Cardiac muscle cell (in vitro differentiated cells and primary cell): Measurements from ENCODE around the gene CD96. TPM values are rescaled to one million over a fixed set of nuclear protein-coding genes. Genes with fewer than 3 reads are reported as not detected.

ENCODE experiments used
- DNase-seq, 2 donors: peaks; one replicate each; pipeline versions ENCODE4 v3.0.0 to v3.0.0-alpha.2; 2010 to 2017; ENCODE audit warnings: low read depth in 1 of 2, low spot score in 1 of 2
- H3K27ac ChIP-seq: fragments of 200-600 bp; sonication (generic); 2 replicates; pipeline ENCODE4 v1.5.1; 2016
- H3K27me3 ChIP-seq: fragments of 200-600 bp; sonication (generic); 2 replicates; pipeline ENCODE4 v1.6.0; 2016; ENCODE audit warnings: control low read depth
- H3K36me3 ChIP-seq: fragments of 200-600 bp; sonication (generic); 2 replicates; pipeline ENCODE4 v1.5.1; 2016; ENCODE audit warnings: control low read depth
- H3K4me1 ChIP-seq: fragments of 200-600 bp; sonication (generic); 2 replicates; pipeline ENCODE4 v1.8.1; 2017; ENCODE audit warnings: low read depth, mild to moderate bottlenecking, mixed run types
- H3K4me3 ChIP-seq: fragments of 200-600 bp; sonication (generic); 2 replicates; pipeline ENCODE4 v1.5.1; 2016; ENCODE audit warnings: mild to moderate bottlenecking
- H3K9me3 ChIP-seq: fragments of 200-600 bp; sonication (generic); 2 replicates; pipeline ENCODE4 v1.5.1; 2017; ENCODE audit warnings: low read depth, mild to moderate bottlenecking, control low read depth
- CTCF ChIP-seq: IDR thresholded peaks from 2 replicates; pipeline ENCODE4 v1.5.1; 2012; ENCODE audit warnings: low read depth, mild to moderate bottlenecking, low read length
- polyA plus RNA-seq: library from polyadenylated mRNA; unstranded; fragments of >200 nt; fragmentation: Nextera tagmentation; extraction: Ambion mirVana; gene quantifications from 2 replicates; pipeline ENCODE4 v1.2.1, GENCODE V29; 2016
- total RNA-seq: library from RNA; depleted of rRNA; stranded (reverse); fragments of >200 nt; gene quantifications from 2 replicates; pipeline ENCODE4 v1.2.3, GENCODE V29; 2016

Gene CD96
- total and polyA plus RNA-seq, 2 experiments from 2014 or later = not detected

DNA sequence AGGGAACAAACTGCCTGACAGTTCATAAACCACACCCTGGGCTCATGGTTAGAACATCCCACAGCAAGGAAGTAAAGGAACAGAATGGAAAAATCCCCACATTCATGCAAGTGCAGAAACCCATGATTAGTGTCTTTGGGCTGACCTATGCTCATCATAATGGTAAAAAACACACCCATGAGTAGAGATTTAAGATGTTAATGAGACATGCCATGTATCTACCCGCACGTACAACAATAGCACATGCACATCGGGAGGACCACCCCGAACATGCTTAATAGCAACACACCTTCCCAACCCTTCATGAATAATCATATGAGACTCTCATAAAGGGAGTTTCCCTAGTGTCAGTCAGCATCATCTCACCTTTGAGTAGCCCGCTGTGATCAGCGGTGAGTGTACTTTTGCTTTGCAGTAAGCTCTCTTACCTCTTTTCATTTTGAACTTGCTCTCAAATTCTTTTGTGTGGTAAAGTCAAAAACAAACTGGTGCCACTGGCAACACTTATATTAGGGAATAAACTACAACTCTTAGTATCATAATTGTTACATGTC, 30.0 kb downstream of the CD96 start:
- no peaks in the 10 kb centered on the region for H3K9me3 ChIP-seq
- H3K4me1 ChIP-seq = no peaks in the 10 kb centered on the region
- DNase-seq = no peak
- no peak overlapping the region for H3K27ac ChIP-seq
- no peak for TF ChIP-seq CTCF
- no peak overlapping the region for H3K4me3 ChIP-seq
- H3K27me3 ChIP-seq = no peaks in the 10 kb centered on the region
- no peaks in the 10 kb centered on the region for H3K36me3 ChIP-seq

- Histone ChIP-seq H3K27ac (no peak overlapping the region), H3K36me3 (no peaks in the 10 kb centered on the region), H3K27me3 (no peaks in the 10 kb centered on the region), H3K4me3 (no peak overlapping the region), H3K4me1 (no peaks in the 10 kb centered on the region), H3K9me3 (no peaks in the 10 kb centered on the region)
- TF ChIP-seq CTCF = no peak
- DNase-seq = no peak
Measured at GRCh38 chr3:111577113-111577512, 35.1 kb downstream of the CD96 start.

- Histone ChIP-seq H3K27ac (no peak overlapping the region), H3K9me3 (no peaks in the 10 kb centered on the region), H3K36me3 (no peaks in the 10 kb centered on the region), H3K4me3 (no peak overlapping the region), H3K4me1 (no peaks in the 10 kb centered on the region), H3K27me3 (no peaks in the 10 kb centered on the region)
- DNase-seq = peak; percentile 44 to 75
- peak; percentile 58 for TF ChIP-seq CTCF
Measured at GRCh38 chr3:111577798-111578685, 36.0 kb downstream of the CD96 start.

GRCh38 chr3:111578867-111579266, 36.9 kb downstream of the CD96 start:
- no peak overlapping the region for H3K4me3 ChIP-seq
- H3K27me3 ChIP-seq = no peaks in the 10 kb centered on the region
- no peak for TF ChIP-seq CTCF
- H3K4me1 ChIP-seq = no peaks in the 10 kb centered on the region
- no peak for DNase-seq
- no peak overlapping the region for H3K27ac ChIP-seq
- no peaks in the 10 kb centered on the region for H3K36me3 ChIP-seq
- H3K9me3 ChIP-seq = no peaks in the 10 kb centered on the region

- no peak overlapping the region for H3K4me3 ChIP-seq
- no peaks in the 10 kb centered on the region for H3K4me1 ChIP-seq
- H3K9me3 ChIP-seq = no peaks in the 10 kb centered on the region
- no peak overlapping the region for H3K27ac ChIP-seq
- DNase-seq = no peak
- H3K36me3 ChIP-seq = no peaks in the 10 kb centered on the region
- no peak for TF ChIP-seq CTCF
- no peaks in the 10 kb centered on the region for H3K27me3 ChIP-seq
Measured at GRCh38 chr3:111579495-111579894, 37.5 kb downstream of the CD96 start.
